Measurements from ENCODE around the gene MUC13.

GRCh38 chr3:124887177-124887931 is 47.2 kb downstream of the MUC13 start, which contains the start of gene ITGB5:
- TF ChIP-seq GATA2 (IDR thresholded peaks at IDR 0.05; ENCODE audit: low read depth, low read length) = no peak
- no peak for TF ChIP-seq GATA3 (IDR thresholded peaks at IDR 0.05; ENCODE audit: low read depth, low read length)
